AG08395 (cell line): ENCODE results near the gene SMYD5.
A peak's percentile ranks its signal among the peaks of the same experiment; 100 is the strongest.

Source experiments
- DNase-seq: peaks from one replicate; pipeline ENCODE4 v3.0.0; 2012; ENCODE audit warnings: mixed read lengths, low spot score

SMYD5 gene

GRCh38 chr2:73208258-73208657 lies 5.8 kb upstream of the SMYD5 start:
- no peak for DNase-seq

GRCh38 chr2:73210019-73210418 lies 4.0 kb upstream of the SMYD5 start:
- DNase-seq = no peak

GRCh38 chr2:73210696-73211095 lies 3.3 kb upstream of the SMYD5 start:
- DNase-seq = no peak

GRCh38 chr2:73212098-73212447 lies 2.0 kb upstream of the SMYD5 start:
- DNase-seq = no peak

DNA sequence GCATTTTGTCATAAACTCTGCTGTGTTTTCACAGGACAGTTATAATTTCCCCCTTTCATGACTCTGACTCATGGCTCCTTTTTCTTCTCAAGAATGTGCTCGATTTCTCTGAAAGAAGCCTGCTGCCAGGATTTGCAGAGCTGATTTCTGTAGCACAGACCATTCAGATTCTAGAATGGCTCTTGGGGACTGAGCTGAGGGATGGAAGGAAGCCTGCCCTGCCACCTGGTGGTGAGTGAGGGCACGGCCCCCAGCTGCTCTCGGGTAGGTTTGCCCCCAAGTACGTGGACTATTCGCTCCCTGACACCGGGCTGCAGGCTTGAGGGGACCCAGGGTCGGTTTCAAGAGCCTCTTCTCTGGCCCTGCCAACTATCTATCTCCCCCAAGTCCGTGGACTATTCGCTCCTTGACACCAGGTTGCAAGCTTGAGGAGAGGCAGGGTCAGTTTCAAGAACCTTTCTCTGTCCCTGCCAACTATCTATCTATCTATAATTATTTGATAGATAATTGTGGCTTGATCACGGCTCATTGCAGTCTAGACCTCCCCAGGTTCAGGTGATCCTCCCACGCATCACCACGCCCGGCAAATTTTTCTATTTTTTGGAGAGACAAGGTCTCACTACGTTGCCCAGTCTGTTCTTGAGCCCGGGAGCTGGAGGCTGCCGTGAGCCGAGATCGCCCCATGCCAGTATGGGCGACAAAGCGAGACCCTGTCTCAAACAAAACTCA lies 1.4 kb upstream of the SMYD5 start:
- peak; percentile 88 for DNase-seq

DNA sequence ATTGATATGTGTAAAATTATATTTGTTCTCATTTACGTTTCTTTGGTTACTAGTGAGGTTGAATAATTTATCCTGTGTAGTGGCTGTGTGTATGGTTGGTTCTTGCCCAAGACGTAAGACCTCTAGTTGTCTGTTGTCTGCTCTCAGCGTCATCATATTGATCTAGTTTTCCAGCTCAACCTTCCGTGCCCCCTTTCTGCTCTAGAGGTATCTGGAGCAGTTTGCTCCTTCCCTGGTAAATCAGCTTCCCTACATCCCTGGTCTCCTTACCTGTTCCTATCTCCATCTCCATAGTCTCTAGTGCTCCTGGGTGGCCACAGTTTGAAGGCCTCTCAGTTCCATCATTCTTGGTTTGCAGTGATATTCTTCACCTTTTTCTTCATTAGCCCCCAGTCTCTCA lies 1.2 kb downstream of the SMYD5 start:
- no peak for DNase-seq

- no peak for DNase-seq
These were observed 3.1 kb downstream of the SMYD5 start for GRCh38 chr2:73217160-73217559.

GRCh38 chr2:73217826-73218225 lies 3.8 kb downstream of the SMYD5 start:
- DNase-seq = no peak

DNA sequence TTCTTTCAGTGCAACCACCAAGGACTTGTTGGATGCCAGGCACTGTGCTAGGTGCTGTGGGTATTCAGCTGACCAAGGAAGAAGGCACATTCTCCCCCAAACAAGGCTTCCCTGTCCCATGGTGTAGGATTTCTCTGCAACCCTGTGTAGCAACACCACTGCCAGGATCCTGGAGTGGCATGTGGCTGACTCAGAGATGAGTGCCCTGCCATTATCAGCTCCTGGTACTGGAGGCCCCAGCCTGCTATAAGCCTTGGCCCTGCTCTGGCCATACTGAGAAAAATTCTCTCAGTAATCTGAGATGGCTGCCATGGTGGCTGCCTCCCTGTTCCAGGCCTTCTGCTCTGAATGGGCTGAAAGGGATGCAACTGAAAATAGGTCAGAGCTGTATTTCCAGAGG lies 4.3 kb downstream of the SMYD5 start:
- DNase-seq = peak; percentile 40

GRCh38 chr2:73223821-73224220 lies 9.8 kb downstream of the SMYD5 start:
- no peak for DNase-seq

DNA sequence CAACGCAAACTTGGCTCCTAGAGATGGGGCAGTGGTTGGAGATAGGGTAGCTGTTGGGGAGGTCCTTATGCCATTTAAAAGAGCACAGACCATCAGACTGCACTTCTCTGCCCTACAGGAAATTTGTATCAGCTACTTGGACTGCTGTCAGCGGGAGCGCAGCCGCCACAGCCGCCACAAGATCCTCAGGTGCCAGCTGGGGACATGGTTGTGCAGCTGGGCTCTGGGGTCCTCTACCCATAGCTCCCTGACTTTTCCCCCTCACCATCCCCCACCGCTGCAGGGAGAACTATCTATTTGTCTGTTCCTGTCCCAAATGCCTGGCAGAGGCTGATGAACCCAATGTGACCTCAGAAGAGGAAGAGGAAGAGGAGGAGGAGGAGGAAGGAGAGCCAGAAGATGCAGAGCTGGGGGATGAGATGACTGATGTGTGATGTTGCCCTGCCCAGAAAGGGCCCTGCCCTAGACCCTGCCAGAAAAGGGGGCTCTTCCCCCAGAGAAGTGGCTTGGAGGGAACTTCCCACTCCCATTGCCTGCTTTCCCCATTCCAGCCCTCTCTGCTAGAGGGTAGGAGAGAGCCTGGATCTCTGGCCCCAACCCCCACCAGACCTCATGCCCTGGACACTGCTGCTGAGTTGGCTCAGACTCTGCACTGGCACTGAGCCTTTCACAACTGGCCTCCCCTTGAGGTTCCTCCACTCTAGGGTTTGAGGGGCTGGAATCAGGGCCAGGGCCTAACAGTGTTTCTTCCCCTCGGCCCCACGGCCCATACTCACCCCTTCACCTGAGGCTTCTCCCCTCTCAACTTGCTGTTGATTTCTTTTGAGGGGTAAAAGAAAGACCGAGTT lies 11.7 kb downstream of the SMYD5 start:
- no peak for DNase-seq

DNA sequence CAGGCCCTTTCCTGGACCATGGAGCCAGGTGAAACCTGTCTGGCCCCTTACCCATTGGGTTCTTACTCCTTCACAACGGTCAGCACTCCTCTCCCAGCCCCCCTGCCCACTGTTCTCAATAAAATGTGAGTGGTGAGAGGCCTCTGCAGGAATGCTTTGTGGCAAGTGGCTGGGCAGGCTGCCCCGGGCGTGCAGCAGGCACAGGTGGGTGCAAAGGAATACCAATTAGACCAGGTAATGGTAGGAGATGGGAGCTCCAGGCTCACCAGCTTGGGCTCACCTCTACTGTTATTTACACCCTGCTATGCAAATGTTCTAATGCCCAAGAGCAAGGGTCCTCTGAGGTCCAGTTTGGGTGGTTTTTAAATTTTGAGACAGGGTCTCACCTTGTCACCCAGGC lies 13.0 kb downstream of the SMYD5 start:
- no peak for DNase-seq

DNA sequence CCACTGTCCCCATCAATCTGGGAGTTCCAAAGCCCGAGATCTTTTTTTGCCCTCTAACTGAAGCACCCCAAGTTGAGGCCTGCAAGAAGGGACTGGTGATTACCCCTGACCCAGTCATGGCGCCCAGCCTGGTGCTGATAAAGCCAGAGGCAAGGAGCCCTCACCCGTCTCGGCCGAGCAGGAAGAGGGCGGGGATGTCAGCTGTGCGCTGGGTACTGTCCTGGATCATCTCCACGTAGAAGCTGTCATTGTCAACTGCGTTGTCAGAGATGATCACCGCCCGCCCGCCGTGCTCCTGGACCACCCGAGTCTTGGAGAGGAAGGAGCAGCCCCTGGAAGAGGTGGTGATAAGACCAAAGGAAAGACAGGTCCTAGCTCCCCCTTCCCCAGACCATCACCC lies 14.6 kb downstream of the SMYD5 start:
- no peak for DNase-seq

- no peak for DNase-seq
These were observed 18.5 kb downstream of the SMYD5 start for GRCh38 chr2:73232403-73233153.

GRCh38 chr2:73233154-73233931 lies 19.3 kb downstream of the SMYD5 start, which contains the start of gene PRADC1:
Gene PRADC1, minus strand, starts transcription at chr2:73233239. Its CDS starts 79 bp downstream, at chr2:73233160.
- DNase-seq = peak; percentile 99

DNA sequence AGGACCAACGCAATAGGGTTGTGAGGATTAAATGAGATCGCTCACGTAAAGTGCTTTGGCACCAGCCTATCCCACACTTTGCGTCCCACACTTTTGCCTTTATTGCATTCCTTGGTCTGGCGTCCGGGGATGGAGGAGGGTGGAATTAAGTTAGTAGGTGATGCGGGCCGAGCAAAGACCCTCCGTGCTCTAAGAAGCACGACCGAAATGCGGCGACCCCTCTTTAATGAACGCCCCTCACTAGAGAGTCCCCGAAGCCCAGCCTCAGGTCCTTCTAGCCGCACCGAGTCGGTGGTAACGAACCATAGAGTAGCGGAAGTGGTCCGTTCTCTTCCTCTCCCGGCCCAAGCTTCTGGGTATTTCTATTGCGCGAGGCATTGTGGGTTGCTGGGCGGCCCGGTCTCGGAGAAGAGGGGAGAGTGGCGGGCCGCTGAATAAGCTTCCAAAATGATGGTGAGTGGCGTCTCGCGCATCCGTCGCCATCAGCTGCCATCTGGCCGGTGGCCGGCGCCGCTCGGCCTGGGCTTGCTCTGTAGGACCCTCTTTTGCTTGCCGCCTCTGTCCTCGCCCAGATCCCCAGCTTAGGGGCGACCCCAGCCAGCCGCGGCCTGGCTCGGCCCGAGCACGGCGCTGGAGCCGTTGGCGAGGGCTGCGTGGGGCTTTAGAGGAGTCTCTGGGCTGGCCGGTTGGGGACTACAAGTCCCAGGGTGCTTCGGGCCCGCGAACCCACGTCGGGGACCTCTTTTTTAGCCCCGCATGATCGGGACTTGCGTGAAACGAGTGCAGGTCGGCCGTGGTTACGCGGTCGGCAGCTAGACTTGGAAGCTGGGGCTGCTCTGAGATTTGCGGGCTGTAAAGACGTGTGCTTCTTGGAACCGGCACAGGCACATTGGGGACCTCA lies 20.1 kb downstream of the SMYD5 start, which contains the start of gene CCT7:
TSS of gene CCT7 (plus strand) at position 377 of the 901 bp plus-strand sequence. CDS start at position 448, 71 bp downstream.
- peak; percentile 86 for DNase-seq

DNA sequence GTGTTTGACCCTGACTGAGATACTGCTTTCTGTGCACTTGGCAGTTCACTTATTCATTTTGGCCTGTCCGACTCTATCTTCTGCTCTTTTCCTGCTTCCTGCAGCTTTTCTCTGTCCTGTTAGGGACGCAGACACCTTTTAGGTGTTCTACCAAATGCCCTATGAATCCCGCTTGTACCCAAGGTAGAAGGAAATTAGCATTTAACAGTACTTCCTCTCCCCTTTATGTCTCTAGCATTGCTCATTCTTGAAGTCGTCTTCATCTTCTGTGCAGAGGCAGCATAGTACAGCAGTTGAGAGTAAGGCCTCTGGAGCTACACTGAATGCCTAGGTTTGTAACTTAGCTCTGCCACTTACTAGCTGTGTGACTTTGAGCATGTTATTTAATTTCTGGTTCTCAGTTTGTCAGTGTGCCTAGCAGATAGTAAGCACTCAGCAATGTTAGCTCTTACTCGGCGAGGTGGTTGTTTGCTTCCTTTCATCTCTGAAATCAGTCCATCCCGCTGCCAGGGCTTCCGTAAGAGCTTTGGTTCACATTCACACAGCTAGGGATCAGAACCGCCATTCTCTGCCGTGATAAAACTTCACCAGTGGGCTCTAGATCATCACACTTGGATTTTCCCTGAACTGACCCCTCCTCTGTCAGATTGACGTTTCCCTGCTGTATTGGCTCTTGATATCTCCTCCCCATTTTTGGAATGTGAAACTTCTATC lies 21.4 kb downstream of the SMYD5 start:
- DNase-seq = no peak

DNA sequence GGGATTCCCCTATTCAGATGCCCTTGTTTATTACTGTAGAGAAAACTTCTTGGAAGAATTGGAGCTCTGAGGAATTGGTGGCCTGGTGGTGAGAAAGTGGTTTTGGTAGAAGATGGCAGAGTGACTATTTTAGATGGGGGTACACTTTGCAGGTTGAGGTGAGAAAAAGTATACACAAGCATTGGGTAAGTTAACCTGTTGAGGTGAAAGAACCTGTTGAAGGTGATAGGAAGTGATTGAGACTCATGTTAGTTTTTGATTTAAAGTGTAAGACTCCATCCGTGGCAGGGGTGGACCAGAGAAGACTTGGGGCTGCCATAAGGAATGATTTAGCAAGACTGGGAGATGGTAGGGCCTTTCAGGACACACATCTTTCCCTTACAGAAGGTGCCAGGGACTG lies 23.1 kb downstream of the SMYD5 start:
- no peak for DNase-seq

DNA sequence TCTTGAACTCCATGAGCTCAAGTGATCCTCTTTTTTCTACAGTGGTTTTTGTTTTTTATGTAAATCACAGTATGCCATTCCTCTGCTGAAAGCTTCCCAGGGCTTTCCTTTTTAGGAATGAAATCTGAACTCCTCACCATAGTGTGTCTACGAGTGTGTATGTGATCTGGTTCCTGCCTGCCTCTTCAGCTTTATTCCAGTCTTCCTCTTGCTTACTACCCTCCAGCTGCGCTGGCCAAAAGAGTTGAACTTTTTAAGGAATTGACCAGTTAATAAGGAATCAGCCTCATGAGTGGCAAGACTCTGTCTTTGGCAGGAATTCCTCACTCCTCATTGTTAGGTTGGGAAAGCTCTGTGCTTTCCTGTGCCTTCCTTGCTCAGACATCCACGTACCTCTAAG lies 24.1 kb downstream of the SMYD5 start:
- no peak for DNase-seq

DNA sequence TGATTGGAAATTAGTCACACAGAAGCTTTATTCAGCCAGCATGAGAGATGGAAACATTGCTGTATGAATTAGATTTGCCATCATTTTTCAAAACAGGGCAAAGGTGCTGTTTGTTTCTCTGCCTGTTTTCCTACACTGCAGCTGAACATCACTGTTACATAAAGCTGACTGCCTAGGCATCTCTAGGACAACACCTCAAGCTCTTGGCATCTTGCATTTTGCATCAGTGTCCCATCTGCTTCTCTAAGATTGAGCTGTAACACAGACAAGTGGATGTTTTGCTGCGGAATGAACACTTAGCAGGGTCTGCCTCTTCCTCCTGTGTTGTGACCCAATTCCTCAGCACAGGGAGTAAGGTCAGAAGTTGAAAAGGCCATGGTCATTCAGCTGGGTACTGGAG lies 24.9 kb downstream of the SMYD5 start:
- DNase-seq = no peak
